ENCODE results near the gene ZNF518B. TPM values are rescaled to one million over a fixed set of nuclear protein-coding genes. Genes with fewer than 3 reads are reported as not detected.

The ZNF518B gene, protein sequence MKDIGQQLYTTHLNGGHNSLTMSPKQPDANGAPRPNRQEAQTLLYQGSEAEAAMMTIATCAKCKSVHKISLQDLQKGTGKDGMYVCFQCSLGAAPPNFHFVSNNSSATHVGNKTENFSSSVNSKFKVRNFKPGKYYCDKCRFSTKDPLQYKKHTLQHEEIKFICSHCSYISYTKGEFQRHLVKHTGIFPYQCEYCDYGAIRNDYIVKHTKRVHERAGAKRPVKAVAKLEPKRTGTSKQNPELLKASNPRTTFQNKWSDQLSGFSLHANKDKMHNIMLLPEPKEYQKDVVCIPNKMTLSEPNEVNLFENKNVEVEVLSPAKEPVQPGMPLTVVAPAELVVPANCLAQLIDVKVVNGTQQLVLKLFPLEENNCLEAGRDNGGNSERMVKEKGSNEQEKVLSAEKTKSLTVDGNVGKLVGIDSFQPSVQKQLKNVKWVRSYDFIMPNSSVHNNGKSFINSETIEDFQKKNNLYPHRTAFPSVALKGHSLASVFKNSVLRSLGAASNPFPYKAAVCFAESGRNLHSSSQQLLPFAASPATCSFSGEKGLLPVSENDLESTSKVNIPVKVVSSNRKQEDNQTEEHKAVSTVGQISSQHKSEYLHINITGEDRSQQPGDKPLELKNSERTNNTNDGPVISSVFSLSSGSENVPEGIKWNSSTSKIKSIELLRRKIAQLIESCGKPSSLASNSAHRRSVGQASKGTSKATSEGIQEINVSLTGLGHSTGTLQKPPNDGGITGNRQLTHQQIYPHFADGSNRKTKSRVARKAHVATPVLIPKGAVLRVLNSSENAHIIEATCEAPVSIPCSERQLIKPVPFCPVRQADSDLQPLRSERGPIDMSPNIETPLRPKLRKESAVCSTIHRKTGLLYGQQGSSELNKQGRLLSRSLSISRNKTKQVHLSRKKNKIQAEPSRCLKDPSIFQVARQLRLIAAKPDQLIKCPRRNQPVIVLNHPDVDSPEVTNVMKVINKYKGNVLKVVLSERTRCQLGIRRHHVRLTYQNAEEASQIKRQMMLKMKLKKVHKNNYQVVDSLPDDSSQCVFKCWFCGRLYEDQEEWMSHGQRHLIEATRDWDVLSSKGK
- 1 to 10 TPM; 2.2 to 8.0 (median 4.4) TPM for total RNA-seq
- long read RNA-seq = 0 reads

DNA sequence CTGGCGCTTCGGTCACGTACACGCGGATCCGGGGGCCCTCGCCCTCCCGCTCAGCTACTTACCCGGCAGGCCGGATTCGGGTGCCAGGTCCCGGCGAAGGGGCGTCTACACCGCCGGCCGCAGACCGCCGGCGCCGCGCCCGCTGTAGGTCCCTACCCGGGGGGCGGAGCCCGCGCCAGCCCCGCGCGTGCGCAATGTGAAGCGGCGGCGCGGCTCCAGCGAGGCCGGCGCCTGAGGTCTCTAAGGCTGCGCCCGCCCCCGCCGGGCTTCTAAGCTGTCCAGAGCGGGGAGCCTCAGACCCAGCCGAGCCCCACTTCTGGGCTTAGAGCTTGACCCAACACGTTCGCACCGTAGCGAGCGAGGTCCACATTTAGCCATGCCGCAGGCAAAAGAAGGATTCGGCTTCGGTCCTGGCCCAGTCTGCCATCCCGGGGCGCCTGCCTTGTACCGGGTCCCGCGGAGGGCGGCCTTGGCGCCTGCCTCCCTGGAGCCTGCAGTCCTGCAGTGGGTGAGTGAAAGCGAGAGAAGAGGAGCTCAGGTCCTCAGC, at the start of gene ZNF518B:
Gene ZNF518B (minus strand): TSS at position 172 of the 547 bp plus-strand sequence. CDS start 11,098 bp downstream, outside the sequence.
- ATAC-seq (peak; percentile 74 to 86 (median 83)), DNase-seq (peak; percentile 69 to 78 (median 72))
- WGBS (ENCODE audit: insufficient coverage, low coverage, low lambda C conversion rate, missing lambda C conversion rate) = 10% methylated on average over 8 of the region's 60 CpGs
- TF ChIP-seq POLR2A (IDR thresholded peaks at IDR 0.05) = peak; percentile 26
- TF ChIP-seq, protein P1, sequence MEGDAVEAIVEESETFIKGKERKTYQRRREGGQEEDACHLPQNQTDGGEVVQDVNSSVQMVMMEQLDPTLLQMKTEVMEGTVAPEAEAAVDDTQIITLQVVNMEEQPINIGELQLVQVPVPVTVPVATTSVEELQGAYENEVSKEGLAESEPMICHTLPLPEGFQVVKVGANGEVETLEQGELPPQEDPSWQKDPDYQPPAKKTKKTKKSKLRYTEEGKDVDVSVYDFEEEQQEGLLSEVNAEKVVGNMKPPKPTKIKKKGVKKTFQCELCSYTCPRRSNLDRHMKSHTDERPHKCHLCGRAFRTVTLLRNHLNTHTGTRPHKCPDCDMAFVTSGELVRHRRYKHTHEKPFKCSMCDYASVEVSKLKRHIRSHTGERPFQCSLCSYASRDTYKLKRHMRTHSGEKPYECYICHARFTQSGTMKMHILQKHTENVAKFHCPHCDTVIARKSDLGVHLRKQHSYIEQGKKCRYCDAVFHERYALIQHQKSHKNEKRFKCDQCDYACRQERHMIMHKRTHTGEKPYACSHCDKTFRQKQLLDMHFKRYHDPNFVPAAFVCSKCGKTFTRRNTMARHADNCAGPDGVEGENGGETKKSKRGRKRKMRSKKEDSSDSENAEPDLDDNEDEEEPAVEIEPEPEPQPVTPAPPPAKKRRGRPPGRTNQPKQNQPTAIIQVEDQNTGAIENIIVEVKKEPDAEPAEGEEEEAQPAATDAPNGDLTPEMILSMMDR (IDR thresholded peaks at IDR 0.05) = no peak
- Histone ChIP-seq H3K4me3 (peak within 1 kb of the TSS; percentile 33 to 66 (median 36)), H3K36me3 (peaks cover 0 to 3% (median 0%) of the 10 kb centered on the region in 4 donors), H3K27ac (peak within 1 kb of the TSS in 1 of 3 donors; percentile 47), H3K27me3 (peaks cover 0 to 13% of the 10 kb centered on the region in 2 donors), H3K9me3 (no peaks in the 10 kb centered on the region), H3K4me1 (peaks cover 0 to 4% (median 0%) of the 10 kb centered on the region in 4 donors)
- intact Hi-C loops (cut with DNase I) = no loop called here

DNA sequence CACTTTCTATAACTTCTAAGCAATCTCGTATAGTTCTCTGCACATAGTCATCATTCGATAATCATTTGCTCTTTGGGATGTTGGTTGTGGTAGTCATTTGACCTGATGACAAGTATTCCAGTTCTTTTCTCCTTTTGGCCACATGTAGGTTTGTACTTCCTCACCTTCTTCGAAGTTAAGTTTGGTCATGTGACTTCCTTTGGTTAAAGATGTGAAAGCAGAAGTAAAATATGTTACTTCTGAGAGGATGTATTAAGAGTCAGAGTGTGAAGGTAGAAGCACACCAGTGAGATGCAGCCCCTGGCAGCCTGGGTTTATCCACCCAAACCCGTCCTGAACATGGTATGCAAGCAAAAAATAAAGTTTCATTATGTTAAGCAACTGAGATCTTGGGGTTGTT, 48.9 kb upstream of the ZNF518B start:
- Histone ChIP-seq H3K27me3 (no peaks in the 10 kb centered on the region), H3K36me3 (no peaks in the 10 kb centered on the region), H3K9me3 (no peaks in the 10 kb centered on the region), H3K27ac (no peak overlapping the region), H3K4me1 (no peaks in the 10 kb centered on the region), H3K4me3 (no peak overlapping the region)
- no peak for TF ChIP-seq POLR2A (IDR thresholded peaks at IDR 0.05)
- TF ChIP-seq, protein P1 (IDR thresholded peaks at IDR 0.05) = no peak
- no peak for DNase-seq
- WGBS (ENCODE audit: insufficient coverage, low coverage, low lambda C conversion rate, missing lambda C conversion rate) = 66% methylated on average over 4 of the region's 4 CpGs
- no peak for ATAC-seq
- intact Hi-C loops (cut with DNase I) = no loop called here

DNA sequence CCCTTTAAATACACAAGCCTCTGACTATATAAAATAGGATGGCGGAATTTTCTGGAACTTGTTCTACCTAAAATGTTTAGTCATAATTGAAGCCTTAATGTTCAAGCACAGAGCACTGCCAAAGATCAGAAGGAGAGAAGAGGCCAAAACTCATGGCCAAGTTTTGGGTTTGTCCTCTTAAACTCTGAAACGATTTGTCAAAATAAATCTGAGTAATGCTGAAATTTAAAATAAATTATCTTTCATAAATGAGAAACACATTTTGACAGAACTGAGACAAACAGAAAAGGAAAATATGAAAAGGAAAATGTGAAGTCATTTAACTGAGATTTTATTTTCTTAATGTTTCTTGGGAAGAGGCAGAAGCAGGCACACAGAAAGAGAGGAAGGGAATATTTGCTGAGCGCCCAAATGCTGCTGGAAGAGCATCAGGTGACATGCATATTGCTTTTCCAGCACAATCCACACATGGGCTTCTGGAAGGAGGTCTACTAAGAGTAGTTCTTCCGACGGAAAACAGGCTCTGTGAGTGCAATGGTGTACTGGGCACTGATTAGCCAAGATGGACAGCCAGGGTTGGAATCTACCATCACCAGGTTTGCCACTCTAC, 47.4 kb upstream of the ZNF518B start:
- TF ChIP-seq, protein P1 (IDR thresholded peaks at IDR 0.05) = no peak
- no peak for TF ChIP-seq POLR2A (IDR thresholded peaks at IDR 0.05)
- Histone ChIP-seq H3K9me3 (no peaks in the 10 kb centered on the region), H3K4me1 (no peaks in the 10 kb centered on the region), H3K27ac (no peak overlapping the region), H3K27me3 (no peaks in the 10 kb centered on the region), H3K36me3 (no peaks in the 10 kb centered on the region), H3K4me3 (no peak overlapping the region)
- ATAC-seq = no peak
- WGBS (ENCODE audit: insufficient coverage, low coverage, low lambda C conversion rate, missing lambda C conversion rate) = 61% methylated on average over 3 of the region's 5 CpGs
- intact Hi-C loops (cut with DNase I) = no loop called here
- no peak for DNase-seq

DNA sequence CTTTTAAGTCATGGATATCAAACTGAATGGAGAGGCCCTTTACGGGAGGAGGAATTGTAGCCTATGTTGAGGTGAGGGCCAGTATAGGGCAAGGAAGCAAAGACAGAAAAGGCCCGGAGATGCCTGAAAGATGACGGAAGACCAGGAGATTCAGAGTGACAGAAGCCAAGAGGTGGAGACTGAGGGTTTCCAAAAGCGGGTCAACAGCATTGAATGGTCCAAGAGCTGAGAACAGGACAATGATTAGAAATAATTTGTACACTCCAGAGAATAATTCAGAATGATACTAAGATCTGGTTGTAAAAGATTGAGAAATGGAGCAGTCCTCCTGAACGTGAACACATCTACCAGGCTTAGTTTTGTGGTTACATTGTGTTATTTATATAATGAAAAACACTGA, 45.5 kb upstream of the ZNF518B start:
- no peaks in the 10 kb centered on the region for H3K27me3 ChIP-seq
- no peaks in the 10 kb centered on the region for H3K36me3 ChIP-seq
- H3K4me1 ChIP-seq = no peaks in the 10 kb centered on the region
- H3K9me3 ChIP-seq = no peaks in the 10 kb centered on the region
- no peak overlapping the region for H3K4me3 ChIP-seq
- no peak overlapping the region for H3K27ac ChIP-seq
- 76% methylated on average over 5 of the region's 5 CpGs for WGBS (ENCODE audit: insufficient coverage, low coverage, low lambda C conversion rate, missing lambda C conversion rate)
- intact Hi-C loops (cut with DNase I) = no loop called here
- TF ChIP-seq, protein P1 (IDR thresholded peaks at IDR 0.05) = no peak
- no peak for TF ChIP-seq POLR2A (IDR thresholded peaks at IDR 0.05)
- ATAC-seq = no peak
- no peak for DNase-seq

Measured in right lobe of liver (tissue), 6 donors.